ENCODE measurements around the gene ST6GAL2.

Gene ST6GAL2

DNA sequence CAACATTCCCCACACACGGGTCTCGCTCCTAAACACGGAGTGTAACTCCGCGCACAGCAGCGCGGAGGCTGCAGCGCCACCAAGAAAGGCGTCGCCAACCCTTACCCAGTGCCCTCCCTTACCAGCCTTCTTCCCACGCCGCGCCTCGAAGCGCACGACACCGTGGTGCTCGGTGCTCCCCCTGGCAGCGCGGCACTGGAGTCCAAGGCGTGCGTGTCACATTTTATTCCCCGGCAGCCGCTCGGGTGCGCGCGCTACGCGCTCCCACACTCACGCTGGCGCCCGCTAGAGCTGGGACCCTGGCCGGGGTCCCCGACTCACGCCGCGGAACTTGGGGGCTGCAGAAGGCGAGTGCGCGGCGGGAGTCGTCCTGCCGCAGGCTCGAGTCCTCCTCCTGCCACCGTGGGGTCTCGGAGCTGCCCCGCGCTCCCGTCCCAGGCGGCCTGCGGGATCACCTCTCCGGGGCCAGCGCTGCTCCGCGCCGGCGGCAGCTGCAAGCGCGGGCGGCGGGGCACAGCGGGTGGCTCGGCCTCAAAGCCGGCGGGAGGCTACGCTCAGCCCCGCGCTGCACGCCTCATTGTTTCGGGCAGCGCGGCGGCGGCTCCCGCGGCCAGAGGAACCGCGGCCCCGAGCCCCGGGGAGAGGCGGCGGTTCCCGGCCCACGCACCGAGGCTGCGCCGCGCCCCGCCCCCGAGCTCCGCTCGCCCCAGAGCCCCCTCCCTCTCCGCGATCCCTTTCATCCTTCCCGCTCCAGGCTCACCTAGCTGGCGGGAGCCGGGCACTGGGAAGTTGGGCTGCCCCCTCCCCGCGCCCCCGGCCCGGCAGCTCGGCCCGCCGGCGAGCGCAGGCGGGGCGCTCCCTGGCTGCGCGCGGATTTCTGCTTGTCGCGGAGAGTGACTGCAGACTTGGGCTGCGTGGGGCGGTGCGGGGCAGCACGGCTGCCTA is at the start of gene ST6GAL2:
Gene ST6GAL2, minus strand, starts transcription at position 197 of the 945 bp plus-strand sequence. CDS start 42,190 bp downstream, outside the sequence.
- no peak for DNase-seq (ENCODE audit: low read depth in 2 of 2)

GRCh38 chr2:106932644-106933043 is 46.7 kb upstream of the ST6GAL2 start:
- DNase-seq (ENCODE audit: low read depth in 2 of 2) = no peak

DNA sequence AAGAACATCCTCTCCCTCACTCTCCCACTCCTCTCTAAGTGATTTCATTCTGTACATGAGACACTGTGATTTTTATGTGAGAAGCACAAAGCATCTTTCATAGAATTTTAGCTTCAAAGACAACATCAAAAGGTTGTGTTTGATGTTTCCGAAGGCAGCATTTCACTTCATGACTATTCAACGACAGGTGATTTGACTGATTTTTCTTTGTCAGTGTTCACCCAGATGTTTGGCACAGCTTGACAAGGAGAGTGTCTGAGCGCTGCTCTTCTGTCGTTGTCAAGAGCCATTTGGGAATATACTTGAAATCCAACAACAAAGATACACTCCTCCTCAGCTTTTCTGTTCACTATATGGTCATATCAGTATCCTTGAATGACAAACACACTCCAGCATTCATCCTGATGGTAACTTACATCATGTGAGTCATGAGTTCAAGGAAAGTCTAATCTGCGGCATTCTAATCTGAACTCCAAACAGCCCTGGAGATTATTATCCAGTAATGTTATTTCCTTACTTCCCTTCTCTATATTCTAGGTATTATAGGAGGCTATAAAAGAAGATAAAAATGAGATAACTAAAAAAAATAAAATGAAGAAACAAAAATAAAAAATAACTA is 45.9 kb upstream of the ST6GAL2 start:
- DNase-seq (ENCODE audit: low read depth in 2 of 2) = no peak

- DNase-seq (ENCODE audit: low read depth in 2 of 2) = no peak
Measured at GRCh38 chr2:106921451-106921850, 35.5 kb upstream of the ST6GAL2 start.

GRCh38 chr2:106919012-106919411 is 33.0 kb upstream of the ST6GAL2 start:
- no peak for DNase-seq (ENCODE audit: low read depth in 2 of 2)

GRCh38 chr2:106904242-106904641 is 18.3 kb upstream of the ST6GAL2 start:
- DNase-seq (ENCODE audit: low read depth in 2 of 2) = no peak

DNA sequence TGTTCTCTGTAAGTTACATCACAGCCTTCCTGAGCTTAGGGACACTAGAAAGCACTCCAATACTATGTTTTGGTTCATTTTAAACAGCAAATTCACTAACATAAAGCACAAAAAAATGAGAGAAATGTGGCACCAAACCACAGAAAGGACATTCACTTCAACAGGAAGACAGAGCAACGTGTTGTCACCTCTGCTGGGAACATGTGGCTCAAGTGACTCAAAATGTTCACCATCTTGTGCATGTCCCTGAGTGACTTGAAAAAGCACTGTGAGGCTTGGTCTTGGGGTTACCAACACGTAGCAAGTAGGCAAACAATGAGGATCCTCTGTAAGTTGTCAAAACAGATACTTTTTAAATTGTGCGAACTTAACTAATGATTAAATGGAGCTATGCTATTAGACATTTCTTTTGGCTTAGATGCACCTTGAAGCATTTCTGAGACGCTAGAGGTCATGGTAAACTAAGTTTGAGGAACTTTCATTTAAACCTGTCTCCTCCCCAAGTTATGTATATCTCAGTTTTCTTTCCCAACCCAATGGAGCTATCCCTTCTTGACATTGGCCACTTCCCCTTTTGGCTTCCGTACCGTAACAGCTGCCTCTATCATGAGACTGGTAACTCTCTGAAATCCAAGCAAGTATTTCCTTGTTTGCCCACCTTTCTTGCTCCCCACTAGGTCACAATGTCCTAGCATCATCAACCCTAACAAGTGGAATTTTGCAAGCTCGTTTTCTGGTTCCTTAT is 14.0 kb upstream of the ST6GAL2 start:
- DNase-seq (ENCODE audit: low read depth in 2 of 2) = no peak

GRCh38 chr2:106894545-106894944 is 8.6 kb upstream of the ST6GAL2 start:
- no peak for DNase-seq (ENCODE audit: low read depth in 2 of 2)

GRCh38 chr2:106892048-106892447 is 6.1 kb upstream of the ST6GAL2 start:
- no peak for DNase-seq (ENCODE audit: low read depth in 2 of 2)

- DNase-seq (ENCODE audit: low read depth in 2 of 2) = no peak
Measured at GRCh38 chr2:106890606-106891005, 4.6 kb upstream of the ST6GAL2 start.

DNA sequence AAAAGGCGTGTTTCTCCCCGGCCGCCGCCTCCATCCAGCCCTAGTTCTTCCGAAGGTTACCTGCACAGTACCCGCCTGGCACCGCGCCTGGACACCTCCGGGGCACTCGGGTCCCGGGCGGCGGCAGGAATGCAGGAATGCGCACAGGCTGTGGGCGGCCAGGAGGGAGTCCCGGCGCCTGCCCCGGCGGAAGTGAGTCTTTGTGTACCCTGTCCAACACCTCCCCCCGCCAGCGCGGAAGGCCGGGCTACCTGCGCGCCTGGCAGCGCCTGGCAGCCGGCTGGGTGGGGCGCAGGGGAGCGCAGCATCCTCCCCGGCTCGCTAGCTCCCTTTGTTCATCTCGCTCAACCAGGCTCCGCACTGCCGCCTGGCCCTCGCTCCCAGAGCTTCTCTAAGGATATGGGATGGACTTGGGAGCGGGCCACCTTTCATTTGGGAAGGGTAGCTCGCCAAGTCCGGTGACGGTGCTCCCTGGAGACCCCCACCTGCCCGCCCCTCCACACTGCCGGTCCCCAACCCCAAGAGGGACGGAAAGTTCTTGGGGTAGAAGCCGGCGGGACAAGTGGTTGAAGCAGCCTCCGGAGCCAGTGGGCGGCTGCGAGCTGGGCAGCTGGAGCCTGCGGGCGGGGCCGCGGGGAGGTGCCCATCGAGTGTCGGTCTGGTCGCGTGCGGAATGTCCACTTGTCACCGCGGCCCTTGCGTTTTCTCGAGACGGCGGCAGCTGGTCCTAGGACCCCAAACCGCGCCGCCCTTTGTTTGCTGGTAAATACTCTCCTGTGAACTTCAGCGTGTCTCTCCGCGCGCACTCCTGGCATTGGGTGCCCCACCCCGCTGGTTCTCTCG is 1.2 kb upstream of the ST6GAL2 start:
- DNase-seq (ENCODE audit: low read depth in 2 of 2) = no peak

DNA sequence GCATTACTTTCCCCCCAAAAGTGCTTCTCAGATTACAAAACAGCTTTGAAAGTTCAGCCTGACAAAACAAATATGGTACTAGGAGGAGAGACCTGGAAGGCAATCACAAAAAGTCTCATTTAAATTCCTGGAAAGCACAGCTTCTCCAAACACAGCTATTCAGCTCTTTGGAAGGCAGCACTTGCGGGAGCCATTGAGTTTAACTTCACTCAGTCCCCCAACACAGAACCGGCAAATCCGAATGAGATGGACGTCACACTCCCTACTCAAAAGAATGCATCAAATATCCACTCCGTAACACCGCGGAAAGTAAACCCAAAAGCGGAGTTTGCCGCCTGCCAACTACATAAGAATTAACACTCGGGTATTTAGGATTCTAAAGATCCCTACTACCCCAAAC is 638 bp downstream of the ST6GAL2 start:
- DNase-seq (ENCODE audit: low read depth in 2 of 2) = no peak

DNA sequence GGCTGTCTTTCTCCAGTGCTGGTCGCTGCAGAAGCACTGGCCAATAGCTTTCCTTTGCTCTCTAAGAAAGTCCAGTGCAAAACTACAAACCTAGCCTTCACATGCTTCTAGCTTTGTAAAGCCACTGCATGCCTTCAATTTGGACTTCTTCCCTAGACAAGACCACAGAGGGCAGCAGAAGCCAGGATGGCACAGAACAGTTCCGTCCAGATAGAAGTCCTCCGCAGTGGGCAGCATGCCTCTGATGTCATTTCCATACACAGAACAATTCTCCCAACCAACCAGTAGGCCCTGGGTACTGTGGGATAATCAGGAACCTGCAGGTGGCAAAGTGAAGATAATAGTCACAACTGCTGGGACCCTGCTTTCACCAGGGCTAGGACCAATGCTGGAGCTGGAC is 3.3 kb downstream of the ST6GAL2 start:
- no peak for DNase-seq (ENCODE audit: low read depth in 2 of 2)

DNA sequence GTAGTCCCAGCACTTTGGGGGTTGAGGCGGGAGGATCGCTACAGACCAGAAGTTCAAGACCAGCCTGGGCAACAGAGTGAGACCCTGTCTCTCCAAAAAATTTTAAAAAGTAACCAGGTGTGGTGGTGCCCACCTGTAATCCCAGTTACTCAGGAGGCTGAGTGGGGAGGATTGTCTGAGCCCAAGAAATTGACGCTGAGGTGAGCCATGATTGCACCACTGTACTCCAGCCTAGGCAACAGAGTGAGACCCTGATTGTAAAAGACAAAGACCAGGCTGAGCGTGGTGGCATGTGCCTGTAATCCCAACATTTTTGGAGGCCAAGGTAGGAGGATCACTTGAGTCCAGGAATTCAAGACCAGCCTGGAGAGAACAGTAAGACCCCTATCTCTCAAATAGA is 7.8 kb downstream of the ST6GAL2 start:
- DNase-seq (ENCODE audit: low read depth in 2 of 2) = no peak

- no peak for DNase-seq (ENCODE audit: low read depth in 2 of 2)
Measured at GRCh38 chr2:106876699-106877098, 9.3 kb downstream of the ST6GAL2 start.

DNA sequence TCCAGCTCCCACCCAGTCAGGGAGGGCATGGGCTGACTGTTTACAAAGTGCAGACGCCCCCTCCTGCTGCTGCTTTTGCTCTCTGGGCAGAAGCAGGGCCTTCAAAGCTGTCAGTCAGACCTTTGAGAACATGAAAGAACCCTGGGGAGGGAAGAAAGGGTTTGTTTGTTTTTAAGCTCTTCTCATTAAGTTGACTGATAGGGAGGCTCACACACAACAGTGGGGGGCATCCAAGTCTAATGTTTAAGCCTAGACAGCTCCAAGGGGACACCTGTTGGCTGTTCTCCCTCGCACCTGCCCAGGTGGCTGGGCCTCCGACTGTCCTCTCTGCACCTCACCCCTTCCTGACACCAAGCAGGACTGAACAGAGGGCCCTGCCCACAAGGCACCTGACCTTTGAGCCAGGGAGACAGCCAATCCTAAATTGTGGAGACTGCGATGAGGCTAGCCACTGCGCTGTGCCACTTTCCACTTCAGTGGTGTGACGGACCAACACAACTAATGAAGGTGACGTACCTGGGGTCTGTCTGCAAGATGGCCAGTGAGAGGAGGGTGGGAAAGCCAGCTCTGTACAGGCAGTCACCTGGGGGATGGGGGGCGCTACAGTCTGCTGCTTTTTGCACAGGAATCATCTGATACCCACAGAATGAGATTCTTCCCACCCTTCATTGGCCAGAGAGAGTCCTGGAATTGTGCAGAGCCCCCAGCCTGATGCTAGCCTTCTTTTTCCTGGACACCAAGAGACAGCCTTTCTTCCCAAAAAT is 16.3 kb downstream of the ST6GAL2 start:
- no peak for DNase-seq (ENCODE audit: low read depth in 2 of 2)

DNA sequence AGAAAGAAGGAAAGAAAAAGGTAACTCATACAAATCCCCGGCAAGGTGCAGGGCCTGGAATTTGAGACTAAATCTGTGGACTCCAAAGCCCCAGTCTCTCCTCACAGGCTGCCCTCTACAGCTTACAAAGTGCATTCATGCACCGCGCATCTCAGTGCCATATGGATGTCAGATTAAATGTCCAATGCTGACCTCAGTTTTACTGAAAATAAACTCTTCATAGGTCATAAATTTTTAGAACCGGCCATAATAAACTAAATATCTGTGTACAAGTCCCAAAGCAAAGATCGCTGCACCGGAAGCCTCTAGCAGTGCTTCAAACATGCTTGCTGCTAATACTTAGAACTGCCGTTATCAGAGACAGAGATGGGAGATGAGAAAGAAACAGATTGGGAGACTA is 17.7 kb downstream of the ST6GAL2 start:
- DNase-seq (ENCODE audit: low read depth in 2 of 2) = no peak

GRCh38 chr2:106867196-106867953 is 18.6 kb downstream of the ST6GAL2 start:
- DNase-seq (ENCODE audit: low read depth in 2 of 2) = no peak

DNA sequence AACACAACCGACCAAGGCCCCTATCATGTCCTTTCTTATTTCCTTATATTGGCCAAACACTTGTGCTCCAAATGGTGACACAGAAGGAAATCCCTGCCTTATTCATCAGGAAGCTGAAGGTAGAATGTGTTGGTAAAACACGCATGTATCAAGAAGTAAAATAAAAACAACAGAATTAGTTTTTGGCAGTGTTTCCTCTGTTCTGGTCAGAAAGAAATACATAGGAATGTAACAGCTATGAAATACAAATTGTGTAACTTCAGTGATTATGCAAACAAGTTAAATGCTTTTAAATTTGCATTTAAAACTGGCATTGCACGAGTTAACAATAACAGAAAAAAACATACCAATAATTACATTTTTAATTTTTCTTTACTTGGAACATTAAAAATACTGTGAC is 19.3 kb downstream of the ST6GAL2 start:
- no peak for DNase-seq (ENCODE audit: low read depth in 2 of 2)

DNA sequence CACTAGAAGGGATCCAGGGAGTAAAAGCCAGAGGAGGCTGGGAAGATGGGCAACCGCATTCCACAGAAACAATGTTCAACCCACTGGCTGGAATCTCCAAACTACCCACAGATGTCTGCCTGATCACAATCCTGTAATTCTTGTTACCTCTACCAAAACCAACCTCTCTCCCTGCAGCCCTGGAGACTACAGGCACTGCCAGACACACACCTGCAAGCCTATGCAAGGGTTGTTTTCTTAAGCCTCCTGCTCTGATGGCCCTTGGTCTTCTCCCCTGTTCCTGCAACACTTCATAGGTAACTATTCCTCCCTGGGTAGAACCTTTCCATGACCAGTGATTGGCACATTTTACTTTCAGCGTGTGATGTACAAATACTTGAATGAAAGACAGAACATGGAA is 21.9 kb downstream of the ST6GAL2 start:
- DNase-seq (ENCODE audit: low read depth in 2 of 2) = no peak

All from stimulated activated CD4-positive, alpha-beta T cell treated with anti-CD3 and anti-CD28 coated beads, Interleukin-1b, Interleukin-23, amount 100 ng/mL, for 4 hours (primary cell).